Mesenchymal stem cell (in vitro differentiated cells and primary cell): ENCODE data around the gene MYOD1.

Source experiments
- DNase-seq: peaks from one replicate; pipeline ENCODE4 v3.0.0-alpha.2; 2013
- H2AFZ ChIP-seq: one replicate; pipeline ENCODE4 v1.6.1; 2013; ENCODE audit warnings: low read depth, mild to moderate bottlenecking, control low read depth, inconsistent platforms, low read length, moderate library complexity
- H2AK5ac ChIP-seq: 2 replicates; pipeline ENCODE4 v1.6.1; 2013; ENCODE audit warnings: low read length, moderate library complexity, mild to moderate bottlenecking, inconsistent platforms; ENCODE audit not compliant: severe bottlenecking
- H2BK120ac ChIP-seq: one replicate; pipeline ENCODE4 v1.6.1; 2013; ENCODE audit warnings: low read depth, mild to moderate bottlenecking, inconsistent platforms, low read length, moderate library complexity
- H2BK12ac ChIP-seq, 2 experiments: one replicate each; pipeline ENCODE4 v1.6.1; 2013; ENCODE audit warnings: inconsistent platforms in 2 of 2, low read length in 2 of 2, mild to moderate bottlenecking in 2 of 2, moderate library complexity in 2 of 2, control low read depth in 1 of 2
- H2BK15ac ChIP-seq: one replicate; pipeline ENCODE4 v1.6.1; 2013; ENCODE audit warnings: mild to moderate bottlenecking, low read depth, inconsistent platforms; ENCODE audit not compliant: poor library complexity, severe bottlenecking
- H2BK5ac ChIP-seq: 2 replicates; pipeline ENCODE4 v1.6.1; 2013; ENCODE audit warnings: low read depth, mild to moderate bottlenecking, low read length, control low read depth, inconsistent platforms; ENCODE audit not compliant: poor library complexity, severe bottlenecking
- H3K14ac ChIP-seq, 2 experiments: one replicate each; pipeline ENCODE4 v1.6.1; 2013; ENCODE audit warnings: inconsistent platforms in 2 of 2, low read length in 2 of 2, control low read depth in 1 of 2, mild to moderate bottlenecking in 1 of 2, moderate library complexity in 1 of 2
- H3K18ac ChIP-seq, 2 experiments: one replicate each; pipeline ENCODE4 v1.6.1; 2013; ENCODE audit warnings: inconsistent platforms in 2 of 2, low read length in 2 of 2, control low read depth in 1 of 2, low read depth in 1 of 2, mild to moderate bottlenecking in 1 of 2
- H3K23ac ChIP-seq, 2 experiments: one replicate each; pipeline ENCODE4 v1.6.1; 2013; ENCODE audit warnings: inconsistent platforms in 2 of 2, low read length in 2 of 2, mild to moderate bottlenecking in 2 of 2, moderate library complexity in 2 of 2, control low read depth in 1 of 2
- H3K27ac ChIP-seq: 2 replicates; pipeline ENCODE4 v1.5.1; 2013; ENCODE audit warnings: mild to moderate bottlenecking, moderate library complexity, low read length, control low read depth, inconsistent platforms; ENCODE audit not compliant: poor library complexity, severe bottlenecking
- H3K27me3 ChIP-seq, 2 experiments: 2 replicates each; pipeline versions ENCODE4 v1.6.1 to v1.7.0; 2013; ENCODE audit warnings: low read length in 2 of 2, mild to moderate bottlenecking in 2 of 2, moderate library complexity in 2 of 2, control low read depth in 1 of 2, inconsistent platforms in 1 of 2; ENCODE audit not compliant: control insufficient read depth in 1 of 2, insufficient read depth in 1 of 2
- H3K36me3 ChIP-seq, 2 experiments: 2 replicates each; pipeline versions ENCODE4 v1.6.1 to v1.7.0; 2013; ENCODE audit warnings: low read length in 2 of 2, control low read depth in 1 of 2, inconsistent platforms in 1 of 2, low read depth in 1 of 2, mild to moderate bottlenecking in 1 of 2; ENCODE audit not compliant: insufficient read depth in 2 of 2, control insufficient read depth in 1 of 2
- H3K4ac ChIP-seq, 2 experiments: one replicate each; pipeline ENCODE4 v1.6.1; 2013; ENCODE audit warnings: inconsistent platforms in 2 of 2, low read length in 2 of 2, mild to moderate bottlenecking in 2 of 2, moderate library complexity in 2 of 2, control low read depth in 1 of 2, low read depth in 1 of 2
- H3K4me1 ChIP-seq: 2 replicates; pipeline ENCODE4 v1.6.1; 2013; ENCODE audit warnings: low read depth, low read length, control low read depth; ENCODE audit not compliant: control insufficient read depth, insufficient read depth
- H3K4me2 ChIP-seq: 2 replicates; pipeline ENCODE4 v1.6.1; 2013; ENCODE audit warnings: low read length, mild to moderate bottlenecking, inconsistent platforms; ENCODE audit not compliant: poor library complexity, severe bottlenecking
- H3K4me3 ChIP-seq, 2 experiments: 2 replicates each; pipeline versions ENCODE4 v1.5.1 to v1.7.0; 2013; ENCODE audit warnings: low read length in 2 of 2, mild to moderate bottlenecking in 2 of 2, control low read depth in 1 of 2, low read depth in 1 of 2; ENCODE audit not compliant: insufficient read depth in 1 of 2
- H3K79me1 ChIP-seq: replicated peaks from 2 replicates; pipeline ENCODE4 v1.6.1; 2013; ENCODE audit warnings: mild to moderate bottlenecking, control low read depth, low read length, inconsistent platforms; ENCODE audit not compliant: poor library complexity, severe bottlenecking
- H3K9ac ChIP-seq: 2 replicates; pipeline ENCODE4 v1.7.0; 2013; ENCODE audit warnings: mild to moderate bottlenecking, low read length, moderate library complexity
- H3K9me3 ChIP-seq: 2 replicates; pipeline ENCODE4 v1.7.0; 2013; ENCODE audit warnings: mild to moderate bottlenecking, low read length; ENCODE audit not compliant: control insufficient read depth
- H4K8ac ChIP-seq: one replicate; pipeline ENCODE4 v1.6.1; 2013; ENCODE audit warnings: inconsistent platforms, mild to moderate bottlenecking, low read length, moderate library complexity
- H4K91ac ChIP-seq: one replicate; pipeline ENCODE4 v1.6.1; 2013; ENCODE audit warnings: mild to moderate bottlenecking, low read length, inconsistent platforms
- WGBS: methylation state at CpG from one replicate; pipeline ENCODE4 v1.1.7; 2013; ENCODE audit warnings: mixed read lengths; 5-methylcytosine and 5-hydroxymethylcytosine counted together

MYOD1 gene

GRCh38 chr11:17767914-17768313 lies 48.5 kb downstream of the MYOD1 start:
- H3K4me3 ChIP-seq: no peak overlapping the region
- peaks cover 4% of the 10 kb centered on the region for H3K4me1 ChIP-seq
- no peak for DNase-seq
- no peak overlapping the region for H2BK12ac ChIP-seq
- H3K36me3 ChIP-seq: no peaks in the 10 kb centered on the region
- no peaks in the 10 kb centered on the region for H3K9me3 ChIP-seq
- H3K79me1 ChIP-seq: no peaks in the 10 kb centered on the region
- H3K18ac ChIP-seq: no peak overlapping the region
- no peak overlapping the region for H2AK5ac ChIP-seq
- no peak overlapping the region for H3K23ac ChIP-seq
- no peak overlapping the region for H2BK15ac ChIP-seq
- WGBS: 66% methylated on average over 2 of the region's 2 CpGs
- H4K91ac ChIP-seq: no peak overlapping the region
- no peak overlapping the region for H3K27ac ChIP-seq
- H3K27me3 ChIP-seq: peaks cover 25 to 35% of the 10 kb centered on the region in 2 experiments
- no peak overlapping the region for H3K4ac ChIP-seq
- no peak overlapping the region for H3K14ac ChIP-seq
- no peak overlapping the region for H4K8ac ChIP-seq
- no peak overlapping the region for H3K4me2 ChIP-seq
- H3K9ac ChIP-seq: no peak overlapping the region
- H2BK5ac ChIP-seq: no peak overlapping the region
- no peak overlapping the region for H2BK120ac ChIP-seq
- no peak overlapping the region for H2AFZ ChIP-seq

- no peak for DNase-seq
- H2BK12ac ChIP-seq: no peak overlapping the region
- H3K4me2 ChIP-seq: no peak overlapping the region
- H2AFZ ChIP-seq: no peak overlapping the region
- H2BK5ac ChIP-seq: no peak overlapping the region
- H2BK15ac ChIP-seq: no peak overlapping the region
- no peak overlapping the region for H4K8ac ChIP-seq
- no peak overlapping the region for H3K23ac ChIP-seq
- H3K14ac ChIP-seq: no peak overlapping the region
- H3K4me3 ChIP-seq: no peak overlapping the region
- H3K18ac ChIP-seq: no peak overlapping the region
- H4K91ac ChIP-seq: no peak overlapping the region
- H3K4me1 ChIP-seq: peaks cover 4% of the 10 kb centered on the region
- H3K27ac ChIP-seq: no peak overlapping the region
- no peaks in the 10 kb centered on the region for H3K36me3 ChIP-seq
- H3K79me1 ChIP-seq: no peaks in the 10 kb centered on the region
- H3K4ac ChIP-seq: no peak overlapping the region
- 89% methylated on average over 7 of the region's 7 CpGs for WGBS
- H3K9me3 ChIP-seq: no peaks in the 10 kb centered on the region
- H2AK5ac ChIP-seq: no peak overlapping the region
- no peak overlapping the region for H3K9ac ChIP-seq
- no peak overlapping the region for H2BK120ac ChIP-seq
- peaks cover 21 to 30% of the 10 kb centered on the region in 2 experiments for H3K27me3 ChIP-seq
Measured at GRCh38 chr11:17768547-17768946, 49.2 kb downstream of the MYOD1 start.

DNA sequence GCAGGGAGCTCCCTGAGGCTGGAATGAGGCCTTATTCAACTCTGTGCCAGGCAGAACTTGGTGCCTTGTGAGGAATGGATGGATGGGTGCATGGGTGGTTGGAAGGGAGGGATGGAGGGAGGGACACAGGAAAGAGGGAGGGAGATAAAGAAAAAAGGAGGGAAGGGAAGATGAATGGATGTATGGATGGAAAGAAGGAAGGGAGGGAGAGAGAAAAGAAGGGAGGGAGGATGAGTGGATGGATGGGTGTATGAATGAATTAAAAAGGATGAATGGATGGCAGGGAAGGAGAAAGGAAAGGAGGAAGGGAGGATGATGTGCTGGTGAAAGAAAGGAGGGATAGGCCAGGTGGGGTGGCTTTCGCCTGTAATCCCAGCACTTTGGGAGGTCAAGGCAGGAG lies 49.8 kb downstream of the MYOD1 start:
- Histone ChIP-seq H4K8ac (no peak overlapping the region), H4K91ac (no peak overlapping the region), H3K79me1 (no peaks in the 10 kb centered on the region), H3K9me3 (no peaks in the 10 kb centered on the region), H2AK5ac (no peak overlapping the region), H3K27ac (no peak overlapping the region), H3K18ac (no peak overlapping the region), H3K23ac (no peak overlapping the region), H3K4me3 (no peak overlapping the region), H2AFZ (no peak overlapping the region), H2BK120ac (no peak overlapping the region), H3K27me3 (peaks cover 19 to 29% of the 10 kb centered on the region in 2 experiments), H3K4ac (no peak overlapping the region), H2BK12ac (no peak overlapping the region), H3K4me1 (peaks cover 4% of the 10 kb centered on the region), H3K36me3 (no peaks in the 10 kb centered on the region), H3K9ac (no peak overlapping the region), H2BK5ac (no peak overlapping the region), H3K4me2 (no peak overlapping the region), H3K14ac (no peak overlapping the region), H2BK15ac (no peak overlapping the region)
- no peak for DNase-seq
- 60% methylated on average over 1 of the region's 1 CpG for WGBS

DNA sequence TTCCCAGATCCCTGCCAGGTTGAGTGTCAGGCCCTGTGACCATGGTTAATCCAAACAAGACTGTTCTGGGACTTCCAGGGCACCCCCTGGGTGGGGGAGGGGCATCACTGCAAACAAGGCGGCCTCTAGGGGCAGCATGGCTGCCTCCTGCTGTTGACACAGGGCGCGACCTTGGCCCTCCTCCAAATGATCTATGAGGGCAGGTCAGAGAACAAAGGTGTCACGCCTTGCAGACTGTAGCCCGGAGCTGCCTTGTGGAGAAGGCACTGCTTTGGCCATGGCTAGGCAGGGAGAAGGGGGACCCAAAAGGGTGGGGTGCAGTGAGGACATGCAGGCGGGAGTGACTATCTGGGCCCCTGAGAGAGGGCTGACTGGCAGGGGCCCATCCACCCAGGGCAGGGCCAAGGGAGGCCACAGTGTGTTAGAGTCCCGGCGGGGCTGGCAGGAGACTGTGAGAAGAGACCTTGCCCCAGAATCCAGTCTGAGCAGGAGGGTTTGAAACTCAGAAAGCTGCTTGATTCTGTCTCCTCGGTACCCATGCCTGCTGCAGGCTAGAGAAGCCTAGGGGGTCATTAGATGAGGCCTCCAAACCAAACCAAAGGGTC lies 50.8 kb downstream of the MYOD1 start:
- H3K18ac ChIP-seq: no peak overlapping the region
- WGBS: 71% methylated on average over 9 of the region's 9 CpGs
- H3K4me2 ChIP-seq: no peak overlapping the region

More for the DNA sequence above, 50.8 kb downstream of the MYOD1 start:
- no peak overlapping the region for H4K8ac ChIP-seq
- H3K4me3 ChIP-seq: no peak overlapping the region
- no peak overlapping the region for H2BK5ac ChIP-seq
- no peak overlapping the region for H2BK120ac ChIP-seq
- no peaks in the 10 kb centered on the region for H3K4me1 ChIP-seq
- H2AFZ ChIP-seq: no peak overlapping the region
- peaks cover 11 to 22% of the 10 kb centered on the region in 2 experiments for H3K27me3 ChIP-seq
- no peak overlapping the region for H4K91ac ChIP-seq
- DNase-seq: no peak
- H2AK5ac ChIP-seq: no peak overlapping the region
- H3K79me1 ChIP-seq: no peaks in the 10 kb centered on the region
- H3K4ac ChIP-seq: no peak overlapping the region
- H3K23ac ChIP-seq: no peak overlapping the region
- no peak overlapping the region for H3K14ac ChIP-seq
- H3K9me3 ChIP-seq: no peaks in the 10 kb centered on the region
- H3K36me3 ChIP-seq: no peaks in the 10 kb centered on the region
- H3K9ac ChIP-seq: no peak overlapping the region
- H2BK15ac ChIP-seq: no peak overlapping the region
- no peak overlapping the region for H2BK12ac ChIP-seq
- H3K27ac ChIP-seq: no peak overlapping the region
